ENCODE measurements around the gene UBASH3A.

UBASH3A gene

DNA sequence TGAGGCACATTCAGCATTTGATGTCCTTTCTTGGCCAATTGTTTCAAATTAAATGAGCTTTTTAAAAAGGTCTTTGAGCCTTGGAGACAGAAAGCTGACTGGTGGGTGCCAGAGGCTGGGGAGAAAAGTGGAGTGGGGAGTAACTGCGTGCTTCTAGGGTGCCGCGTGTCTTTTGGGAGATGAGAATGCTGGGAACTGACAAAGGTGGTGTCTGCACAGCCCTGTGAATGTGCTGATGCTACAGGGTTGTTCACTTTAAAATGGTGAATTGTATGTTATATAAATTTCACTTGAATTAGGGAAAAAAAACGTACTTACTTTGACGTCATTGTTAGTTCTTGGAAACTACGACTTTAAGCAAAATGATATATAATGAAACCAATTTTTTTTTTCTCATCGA is 29.2 kb upstream of the UBASH3A start:
- no peak for DNase-seq (ENCODE audit: low read depth in 1 of 2, low spot score in 1 of 2)

GRCh38 chr21:42374864-42375499 is 28.7 kb upstream of the UBASH3A start:
- no peak for DNase-seq (ENCODE audit: low read depth in 1 of 2, low spot score in 1 of 2)

GRCh38 chr21:42375506-42375905 is 28.2 kb upstream of the UBASH3A start:
- no peak for DNase-seq (ENCODE audit: low read depth in 1 of 2, low spot score in 1 of 2)

DNA sequence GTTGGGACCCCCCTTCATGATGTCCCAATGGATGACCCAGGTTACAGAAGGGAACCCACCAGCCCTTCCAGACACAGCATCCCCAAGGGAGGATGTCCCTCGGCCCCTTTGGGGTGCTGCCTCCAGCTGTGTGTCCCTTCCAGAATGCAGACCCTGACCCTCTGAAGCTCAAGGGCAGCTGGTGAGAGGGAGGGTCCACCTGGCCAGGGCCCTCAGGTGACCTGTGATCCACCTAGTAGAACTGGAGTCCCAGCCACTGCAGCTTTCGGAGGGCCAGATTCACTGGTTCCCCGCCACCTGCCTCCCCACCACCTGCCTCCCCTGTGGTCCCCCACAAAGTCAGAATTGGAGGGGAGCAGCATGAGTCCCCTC is 27.8 kb upstream of the UBASH3A start:
- no peak for DNase-seq (ENCODE audit: low read depth in 1 of 2, low spot score in 1 of 2)

GRCh38 chr21:42376338-42376982 is 27.2 kb upstream of the UBASH3A start:
- DNase-seq (ENCODE audit: low read depth in 1 of 2, low spot score in 1 of 2), result no peak

DNA sequence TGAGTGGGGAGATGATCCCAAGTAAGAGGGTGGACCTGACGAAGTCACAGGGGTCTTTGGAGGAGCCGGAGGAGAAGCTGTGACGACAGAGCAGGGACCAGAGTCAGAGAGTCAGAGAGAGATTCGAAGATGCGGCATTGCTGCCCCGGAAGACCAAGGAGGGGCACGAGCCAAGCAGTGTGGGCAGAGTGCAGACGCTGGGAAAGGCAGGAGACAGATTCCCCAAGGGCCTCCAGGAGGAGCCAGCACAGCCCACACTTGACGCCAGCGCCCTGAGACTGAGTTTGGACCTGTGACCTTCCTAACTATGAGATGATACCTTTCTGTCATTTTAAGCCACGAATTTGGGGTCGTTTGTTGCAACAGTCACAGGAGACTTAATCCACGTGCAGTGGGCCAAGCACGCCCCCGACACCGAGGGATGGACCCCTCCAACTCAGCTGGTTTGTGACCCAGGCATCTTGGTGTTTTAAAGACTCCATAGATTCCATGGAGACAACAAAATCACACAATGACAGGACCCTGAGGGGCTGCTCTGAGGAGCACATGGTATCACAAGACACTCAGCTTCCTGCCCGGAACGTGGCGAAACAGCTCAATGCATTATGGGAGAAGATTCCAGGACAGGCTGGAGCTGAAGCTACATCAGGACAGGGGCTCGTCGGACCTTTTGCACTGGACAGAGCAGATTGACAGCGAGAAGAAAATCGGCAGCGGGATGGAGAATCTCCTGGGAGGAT is 26.3 kb upstream of the UBASH3A start:
- DNase-seq (ENCODE audit: low read depth in 1 of 2, low spot score in 1 of 2), result no peak

DNA sequence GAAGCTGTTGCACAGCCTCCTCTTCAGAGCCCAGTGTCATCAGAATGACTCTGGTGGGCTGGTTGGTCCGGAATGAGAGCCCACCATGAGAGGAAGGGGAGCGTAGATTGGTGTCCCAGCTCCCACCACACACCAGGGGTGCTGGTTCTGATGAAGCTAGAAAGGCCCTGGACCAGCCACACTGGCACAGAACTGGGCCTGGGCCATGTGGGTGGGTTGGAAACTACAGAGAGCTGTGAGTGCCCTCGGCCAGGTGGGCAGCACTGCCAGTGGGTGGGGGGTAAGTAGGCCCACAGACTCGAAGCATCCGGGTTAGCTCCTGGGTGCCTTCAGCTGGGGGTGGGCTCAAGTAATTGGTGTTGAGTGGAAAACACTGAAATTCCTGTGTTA is 25.8 kb upstream of the UBASH3A start:
- no peak for DNase-seq (ENCODE audit: low read depth in 1 of 2, low spot score in 1 of 2)

DNA sequence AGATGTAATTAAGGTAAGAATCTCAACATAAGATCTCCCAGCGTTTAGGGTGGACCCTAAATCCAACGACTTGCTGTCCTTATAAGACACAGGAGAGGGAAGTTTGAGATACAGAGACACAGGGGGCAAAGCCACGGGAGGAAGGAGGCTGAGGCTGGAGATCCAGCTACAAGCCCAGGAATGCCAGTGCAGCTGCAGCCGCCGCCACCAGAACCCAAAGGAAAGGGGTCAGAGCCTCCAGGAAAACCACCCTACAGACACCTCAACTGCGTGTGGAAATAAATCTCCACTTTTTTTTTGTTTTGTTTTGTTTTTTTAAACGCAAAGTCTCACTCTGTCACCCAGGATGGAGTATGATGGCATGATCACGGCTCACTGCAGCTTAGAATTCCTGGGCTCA is 25.3 kb upstream of the UBASH3A start:
- DNase-seq (ENCODE audit: low read depth in 1 of 2, low spot score in 1 of 2), result no peak

- DNase-seq (ENCODE audit: low read depth in 1 of 2, low spot score in 1 of 2), result no peak
Observed at GRCh38 chr21:42379426-42380215, 24.1 kb upstream of the UBASH3A start.

DNA sequence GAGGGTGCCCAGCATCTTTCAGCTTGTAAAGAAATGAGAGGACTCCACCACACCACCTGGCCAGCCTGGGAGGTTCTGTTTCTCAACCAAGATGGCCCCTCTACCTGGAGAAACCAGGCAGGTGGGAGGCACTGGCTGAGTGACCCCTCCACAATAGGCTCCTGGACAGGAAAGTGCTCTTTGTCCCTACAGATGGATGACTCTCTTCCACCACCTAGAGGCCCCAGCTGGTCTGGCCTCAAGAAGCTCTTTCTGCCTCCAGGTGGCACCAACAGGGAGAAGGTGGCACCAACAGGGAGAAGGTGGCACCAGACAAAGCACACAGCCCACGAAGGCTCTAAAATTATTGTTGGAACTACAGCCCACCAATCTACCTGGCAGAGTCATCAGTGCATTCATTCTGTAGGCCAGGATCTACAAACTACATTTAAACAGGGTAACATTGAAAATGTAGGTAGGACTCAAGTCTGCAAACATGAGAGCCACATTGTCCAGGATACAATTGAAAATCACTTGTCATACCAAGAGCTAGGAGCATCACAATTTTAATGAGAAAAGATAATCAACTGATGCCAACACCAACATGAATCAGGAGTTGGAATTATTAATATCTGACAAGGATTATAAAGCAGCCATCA is 22.2 kb upstream of the UBASH3A start:
- peak in 1 of 2 donors; percentile 28 for DNase-seq (ENCODE audit: low read depth in 1 of 2, low spot score in 1 of 2)

- DNase-seq (ENCODE audit: low read depth in 1 of 2, low spot score in 1 of 2), result no peak
Observed at GRCh38 chr21:42382915-42383314, 20.8 kb upstream of the UBASH3A start.

DNA sequence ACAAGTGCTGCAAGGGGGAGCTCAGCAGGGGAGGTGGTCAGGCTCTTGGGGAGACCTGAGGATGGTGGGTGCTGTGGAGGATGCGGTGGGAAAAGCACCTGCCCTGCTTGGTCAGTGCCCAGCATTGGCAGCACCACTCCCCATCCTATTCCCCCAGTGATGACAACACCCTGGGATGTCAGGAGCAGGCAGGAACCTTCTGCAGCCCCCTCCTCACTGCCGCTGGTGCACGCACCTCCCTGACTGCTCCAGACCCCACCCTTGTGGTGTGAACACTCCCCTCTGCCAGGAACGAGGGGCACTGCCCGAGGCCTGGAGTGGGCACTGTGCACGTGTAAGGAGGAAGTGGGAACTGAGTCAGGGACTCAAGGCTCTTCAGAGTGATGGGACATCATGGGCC is 20.4 kb upstream of the UBASH3A start:
- no peak for DNase-seq (ENCODE audit: low read depth in 1 of 2, low spot score in 1 of 2)

DNA sequence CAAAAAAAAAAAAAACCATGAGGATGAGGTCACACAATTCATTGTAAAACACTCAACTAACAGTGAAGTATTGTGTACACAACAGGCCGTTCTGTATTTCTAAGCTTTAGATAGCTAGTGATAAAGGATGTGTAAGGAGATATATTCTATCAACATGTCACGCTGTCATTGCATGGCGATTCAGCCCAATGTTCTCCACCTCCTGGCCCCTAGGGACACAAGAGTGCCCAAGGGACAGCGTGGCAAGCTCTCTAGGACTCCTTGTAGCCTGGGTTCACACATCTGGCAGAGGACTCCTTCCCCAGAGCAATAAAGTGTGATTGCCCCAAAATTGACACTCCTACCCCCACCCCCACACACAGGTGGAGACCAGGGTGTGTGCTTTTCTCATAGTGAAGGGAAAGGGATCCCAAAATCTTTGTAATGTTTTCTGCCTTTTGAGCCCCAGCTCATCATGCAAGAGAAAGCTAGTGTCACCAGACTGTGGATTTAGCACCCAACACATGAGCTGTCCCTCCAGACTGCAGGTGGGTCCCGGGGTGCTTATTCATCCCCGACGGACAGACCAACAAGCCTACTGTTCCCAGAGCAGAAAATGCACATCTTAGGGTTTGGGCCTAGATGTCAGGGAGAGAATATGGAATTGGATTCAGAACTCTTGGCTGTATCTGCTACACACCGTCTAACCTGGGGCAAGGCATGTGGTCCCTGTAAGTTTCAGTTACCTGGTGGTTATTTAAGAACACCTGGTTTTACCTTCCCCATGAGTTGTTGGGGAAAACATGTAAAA is 19.4 kb upstream of the UBASH3A start:
- DNase-seq (ENCODE audit: low read depth in 1 of 2, low spot score in 1 of 2), result no peak

DNA sequence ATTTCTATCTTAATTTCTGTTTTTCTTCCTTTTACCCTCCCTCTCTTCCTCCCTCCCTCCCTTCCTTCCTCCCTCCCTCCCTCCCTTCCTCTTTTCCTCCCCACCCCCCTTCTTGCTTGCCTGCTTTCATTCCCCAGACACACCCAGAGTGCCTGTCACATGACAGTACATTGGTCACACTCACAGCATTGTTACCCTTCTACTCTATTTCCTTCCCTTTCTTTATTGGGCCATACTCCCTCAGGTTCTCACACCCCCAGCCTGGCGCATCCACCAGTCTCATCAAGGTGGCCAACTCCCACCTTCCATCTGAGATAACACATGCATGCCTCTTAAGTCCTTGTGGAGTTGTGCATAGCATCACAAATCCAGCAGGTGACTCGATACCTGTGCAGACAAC is 18.7 kb upstream of the UBASH3A start:
- no peak for DNase-seq (ENCODE audit: low read depth in 1 of 2, low spot score in 1 of 2)

DNA sequence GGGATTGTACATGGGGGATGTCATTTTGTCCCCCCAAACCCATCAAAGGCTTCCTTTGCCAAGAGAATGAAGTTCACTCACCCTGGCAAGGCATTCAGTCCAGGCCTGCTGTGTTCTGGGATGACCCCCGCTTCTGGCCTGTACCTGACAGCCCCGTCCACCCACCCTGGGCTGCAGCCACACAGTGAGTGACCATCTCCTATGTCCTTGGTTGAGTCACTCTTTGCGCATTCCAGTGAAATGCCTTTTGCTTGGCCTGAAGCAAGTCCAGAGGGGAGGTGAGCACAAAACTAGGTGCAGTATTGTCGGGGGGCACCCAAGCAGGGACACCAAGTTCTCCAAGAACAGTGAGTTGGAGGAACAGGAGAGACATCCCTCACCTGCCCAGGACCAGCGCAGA is 18.1 kb upstream of the UBASH3A start:
- no peak for DNase-seq (ENCODE audit: low read depth in 1 of 2, low spot score in 1 of 2)

- no peak for DNase-seq (ENCODE audit: low read depth in 1 of 2, low spot score in 1 of 2)
Observed at GRCh38 chr21:42386034-42386591, 17.6 kb upstream of the UBASH3A start.

DNA sequence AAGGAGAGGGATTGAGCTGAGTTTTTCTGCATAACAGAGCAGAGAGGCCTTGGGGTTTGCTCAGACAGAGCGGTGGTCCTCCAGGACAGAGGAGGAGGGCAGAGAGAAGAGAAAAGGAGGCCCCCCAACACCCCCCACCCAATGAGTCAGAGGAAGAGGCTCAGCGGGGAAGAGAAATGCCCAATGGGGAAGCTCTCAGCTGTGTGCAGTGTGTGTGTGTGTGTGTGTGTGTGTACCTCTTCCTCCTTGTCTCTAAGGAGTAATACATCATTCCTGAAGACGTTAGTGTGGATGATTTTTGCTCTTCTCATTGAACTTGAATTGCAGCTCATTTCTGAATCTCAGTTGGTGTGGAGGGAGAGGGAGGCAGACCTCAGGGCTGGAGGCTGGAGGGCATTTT is 16.5 kb upstream of the UBASH3A start:
- DNase-seq (ENCODE audit: low read depth in 1 of 2, low spot score in 1 of 2), result no peak

DNA sequence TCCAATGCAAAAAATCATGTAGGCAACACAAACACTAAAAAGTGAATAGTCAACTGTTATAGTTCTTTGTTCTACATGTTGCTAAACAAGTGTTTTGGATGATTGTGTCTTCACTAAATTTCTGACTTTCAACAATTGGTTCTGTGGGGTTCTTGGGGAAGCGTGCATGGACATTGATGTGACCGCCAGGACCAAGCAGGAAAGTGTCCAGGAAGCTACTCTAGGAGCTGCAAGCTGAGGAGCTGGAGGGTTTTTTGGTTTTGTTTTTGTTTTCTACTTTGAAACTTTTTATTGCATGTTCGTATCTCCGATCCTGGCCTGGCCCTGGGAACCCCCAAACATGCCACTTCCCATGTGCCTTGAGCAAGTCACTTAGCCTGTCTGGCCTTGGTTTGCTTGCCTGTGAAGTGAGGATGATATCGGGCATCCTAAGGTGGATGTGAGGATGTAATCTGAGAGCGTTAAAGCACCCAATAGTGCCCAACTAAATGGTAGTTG is 15.8 kb upstream of the UBASH3A start:
- no peak for DNase-seq (ENCODE audit: low read depth in 1 of 2, low spot score in 1 of 2)

- DNase-seq (ENCODE audit: low read depth in 1 of 2, low spot score in 1 of 2), result no peak
Observed at GRCh38 chr21:42388740-42389448, 14.8 kb upstream of the UBASH3A start.
